Astrocyte (in vitro differentiated cells and primary cell): ENCODE results near the gene ATPAF2. TPM values are rescaled to one million over a fixed set of nuclear protein-coding genes. Genes with fewer than 3 reads are reported as not detected.

Source experiments
- DNase-seq: peaks from one replicate; pipeline ENCODE4 v3.0.0-alpha.2; 2010; ENCODE audit warnings: low read depth
- FAIRE-seq: peaks from 2 replicates; lab custom pipeline; 2011; peaks lifted over from hg19 to GRCh38; lab: Jason Lieb, UNC
- H2AFZ ChIP-seq: 2 replicates; pipeline ENCODE4 v1.6.0; 2012; ENCODE audit warnings: low read depth, low read length, inconsistent platforms
- H3K27ac ChIP-seq: 2 replicates; pipeline ENCODE4 v1.5.1; 2011; ENCODE audit warnings: low read depth, low read length, inconsistent platforms
- H3K27me3 ChIP-seq: 2 replicates; pipeline ENCODE4 v1.6.0; 2011; ENCODE audit warnings: low read length, inconsistent platforms; ENCODE audit not compliant: insufficient read depth
- H3K36me3 ChIP-seq: 2 replicates; pipeline ENCODE4 v1.5.1; 2011; ENCODE audit warnings: low read length, inconsistent platforms; ENCODE audit not compliant: insufficient read depth
- H3K4me1 ChIP-seq: 2 replicates; pipeline ENCODE4 v1.5.1; 2011; ENCODE audit warnings: low read length, inconsistent platforms; ENCODE audit not compliant: insufficient read depth
- H3K4me2 ChIP-seq: 2 replicates; pipeline ENCODE4 v1.6.0; 2012; ENCODE audit warnings: low read length, inconsistent platforms
- H3K4me3 ChIP-seq: 2 replicates; pipeline ENCODE4 v1.5.1; 2011; ENCODE audit warnings: low read depth, mild to moderate bottlenecking, low read length, inconsistent platforms; ENCODE audit not compliant: insufficient read depth
- H3K79me2 ChIP-seq: 2 replicates; pipeline ENCODE4 v1.6.0; 2012; ENCODE audit warnings: mild to moderate bottlenecking, low read length, inconsistent platforms; ENCODE audit not compliant: insufficient read depth
- H3K9ac ChIP-seq: 2 replicates; pipeline ENCODE4 v1.6.0; 2012; ENCODE audit warnings: mild to moderate bottlenecking, low read length, inconsistent platforms
- H3K9me3 ChIP-seq: 2 replicates; pipeline ENCODE4 v1.5.1; 2012; ENCODE audit warnings: low read depth, mild to moderate bottlenecking, low read length, inconsistent platforms; ENCODE audit not compliant: insufficient read depth
- H4K20me1 ChIP-seq: 2 replicates; pipeline ENCODE4 v1.6.0; 2012; ENCODE audit warnings: low read length, inconsistent platforms; ENCODE audit not compliant: insufficient read depth
- H3K27ac Mint-ChIP-seq: one replicate; pipeline ENCODE4 v1.8.0; 2021; ENCODE audit warnings: mild to moderate bottlenecking, mixed read lengths; ENCODE audit not compliant: unreplicated experiment
- H3K27me3 Mint-ChIP-seq: one replicate; pipeline ENCODE4 v1.8.0; 2021; ENCODE audit warnings: low read depth, mixed read lengths; ENCODE audit not compliant: unreplicated experiment
- H3K36me3 Mint-ChIP-seq: one replicate; pipeline ENCODE4 v1.8.0; 2021; ENCODE audit warnings: low read depth, mixed read lengths; ENCODE audit not compliant: unreplicated experiment
- H3K4me1 Mint-ChIP-seq: one replicate; pipeline ENCODE4 v1.8.0; 2021; ENCODE audit warnings: low read depth, mixed read lengths; ENCODE audit not compliant: unreplicated experiment
- H3K4me3 Mint-ChIP-seq: one replicate; pipeline ENCODE4 v1.8.0; 2021; ENCODE audit warnings: mild to moderate bottlenecking, moderate library complexity, mixed read lengths; ENCODE audit not compliant: unreplicated experiment
- H3K9me3 Mint-ChIP-seq: one replicate; pipeline ENCODE4 v1.8.0; 2021; ENCODE audit warnings: mild to moderate bottlenecking, mixed read lengths; ENCODE audit not compliant: unreplicated experiment
- CTCF ChIP-seq: IDR thresholded peaks from 2 replicates; pipeline ENCODE4 v1.5.1; 2011; ENCODE audit warnings: low read depth, mild to moderate bottlenecking, inconsistent platforms, low read length, moderate library complexity; ENCODE audit not compliant: insufficient read depth
- EZH2 ChIP-seq: IDR thresholded peaks from 2 replicates; pipeline ENCODE4 v1.6.1; 2012; ENCODE audit warnings: mild to moderate bottlenecking, low read length, inconsistent platforms; ENCODE audit not compliant: insufficient read depth
- total RNA-seq: library from RNA; stranded (reverse); gene quantifications from 2 replicates; pipeline ENCODE4 v1.2.1, GENCODE V29; 2021

ATPAF2 gene
- total RNA-seq, 1 donor from 2014 or later: 24.8 TPM

- Mint-ChIP-seq H3K9me3 (no peaks in the 10 kb centered on the region), H3K27ac (no peak overlapping the region), H3K27me3 (no peaks in the 10 kb centered on the region), H3K4me3 (no peak overlapping the region), H3K36me3 (peaks cover 9% of the 10 kb centered on the region), H3K4me1 (peaks cover 19% of the 10 kb centered on the region)
- Histone ChIP-seq H3K4me1 (peaks cover 9% of the 10 kb centered on the region), H3K27me3 (peaks cover 2% of the 10 kb centered on the region), H3K9me3 (no peaks in the 10 kb centered on the region), H3K9ac (no peak overlapping the region), H2AFZ (no peak overlapping the region), H3K27ac (no peak overlapping the region), H3K4me2 (no peak overlapping the region), H3K79me2 (no peaks in the 10 kb centered on the region), H3K4me3 (no peak overlapping the region), H4K20me1 (peaks cover 7% of the 10 kb centered on the region), H3K36me3 (peaks cover 2% of the 10 kb centered on the region)
- FAIRE-seq (no peak), DNase-seq (no peak)
- TF ChIP-seq EZH2 (no peak), CTCF (no peak)
These were observed 23.4 kb downstream of the ATPAF2 start for GRCh38 chr17:18015593-18015992.

DNA sequence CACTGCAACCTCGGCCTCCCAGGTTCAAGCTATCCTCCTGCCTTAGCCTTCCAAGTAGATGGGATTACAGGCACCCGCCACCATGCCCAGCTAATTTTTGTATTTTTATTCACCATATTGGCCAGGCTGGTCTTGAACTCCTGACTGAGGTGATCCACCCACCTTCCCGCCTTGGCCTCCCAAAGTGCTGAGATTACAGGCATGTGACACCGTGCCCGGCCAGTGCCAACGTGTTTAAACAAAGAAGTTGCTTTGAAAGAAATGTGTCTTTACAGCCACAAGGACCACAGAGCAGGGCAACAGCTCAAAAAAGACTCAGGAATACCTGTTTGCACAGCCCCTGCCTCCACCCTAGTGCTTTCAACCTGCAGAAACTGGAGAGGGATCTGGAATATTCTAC is 25.0 kb downstream of the ATPAF2 start:
- peaks cover 14% of the 10 kb centered on the region for H3K4me1 ChIP-seq
- TF ChIP-seq EZH2: no peak
- no peak for TF ChIP-seq CTCF
- FAIRE-seq (no peak), DNase-seq (no peak)
- H3K27me3 ChIP-seq: peaks cover 2% of the 10 kb centered on the region
- peaks cover 3% of the 10 kb centered on the region for H4K20me1 ChIP-seq
- H3K79me2 ChIP-seq: no peaks in the 10 kb centered on the region
- no peak overlapping the region for H3K4me3 ChIP-seq
- no peak overlapping the region for H3K27ac ChIP-seq
- H3K27ac Mint-ChIP-seq: no peak overlapping the region
- no peaks in the 10 kb centered on the region for H3K27me3 Mint-ChIP-seq
- H2AFZ ChIP-seq: no peak overlapping the region
- H3K4me2 ChIP-seq: no peak overlapping the region
- H3K9me3 Mint-ChIP-seq: peaks cover 3% of the 10 kb centered on the region
- peaks cover 18% of the 10 kb centered on the region for H3K4me1 Mint-ChIP-seq
- H3K36me3 Mint-ChIP-seq: peaks cover 13% of the 10 kb centered on the region
- peaks cover 2% of the 10 kb centered on the region for H3K36me3 ChIP-seq
- H3K4me3 Mint-ChIP-seq: no peak overlapping the region
- no peak overlapping the region for H3K9ac ChIP-seq
- no peaks in the 10 kb centered on the region for H3K9me3 ChIP-seq

- H3K36me3 Mint-ChIP-seq: peaks cover 18% of the 10 kb centered on the region
- no peak overlapping the region for H3K4me3 ChIP-seq
- no peak overlapping the region for H3K4me2 ChIP-seq
- no peak overlapping the region for H2AFZ ChIP-seq
- peaks cover 2% of the 10 kb centered on the region for H3K36me3 ChIP-seq
- peaks cover 15% of the 10 kb centered on the region for H3K4me1 ChIP-seq
- peaks cover 3% of the 10 kb centered on the region for H4K20me1 ChIP-seq
- no peak for DNase-seq
- H3K9me3 Mint-ChIP-seq: peaks cover 3% of the 10 kb centered on the region
- TF ChIP-seq CTCF (no peak), EZH2 (no peak)
- no peak overlapping the region for H3K9ac ChIP-seq
- FAIRE-seq: no peak
- H3K27ac ChIP-seq: no peak overlapping the region
- no peak overlapping the region for H3K27ac Mint-ChIP-seq
- peaks cover 2% of the 10 kb centered on the region for H3K27me3 ChIP-seq
- no peaks in the 10 kb centered on the region for H3K9me3 ChIP-seq
- no peaks in the 10 kb centered on the region for H3K79me2 ChIP-seq
- peaks cover 11% of the 10 kb centered on the region for H3K4me1 Mint-ChIP-seq
- H3K27me3 Mint-ChIP-seq: peaks cover under 1% of the 10 kb centered on the region
- H3K4me3 Mint-ChIP-seq: no peak overlapping the region
These were observed 27.7 kb downstream of the ATPAF2 start for GRCh38 chr17:18011286-18011685.
